ENCODE data around the gene PDE11A. TPM values are rescaled to one million over a fixed set of nuclear protein-coding genes. Genes with fewer than 3 reads are reported as not detected.

PDE11A gene
- total RNA-seq, 1 experiment from 2014 or later = 0.61 TPM

DNA sequence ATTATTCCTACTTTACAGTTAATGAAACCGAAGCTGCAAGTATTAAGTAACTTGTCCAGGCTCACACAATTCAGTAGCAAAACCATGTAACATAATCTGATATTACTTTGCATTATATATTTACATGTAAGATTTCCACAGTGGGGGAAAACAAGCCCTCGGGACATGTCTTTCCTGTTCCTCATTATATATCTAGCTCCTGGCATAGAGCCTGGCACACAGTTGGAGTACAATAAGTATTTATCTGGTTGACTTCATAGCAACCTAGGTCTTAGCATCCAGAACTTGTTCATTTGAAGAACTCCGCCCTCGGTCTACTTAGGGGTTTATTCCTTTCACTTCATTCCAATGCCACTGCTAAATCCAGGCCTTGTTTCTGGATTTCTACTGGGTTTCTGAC is 38.1 kb upstream of the PDE11A start:
- intact Hi-C loops (cut with micrococcal nuclease) = loop anchor here (5.0 kb wide), 1 partner anchor 128 kb away; no protein-coding TSS in a partner anchor
- CTCF ChIA-PET = interaction anchor here (1.0 to 1.5 kb wide), 8 partner anchors 10 to 308 kb away, joined by 3 to 5 read pairs (median 3); no protein-coding TSS in a partner anchor

More for the DNA sequence above, 38.1 kb upstream of the PDE11A start:
- no peaks in the 10 kb centered on the region for H3K9me2 ChIP-seq (ENCODE audit: insufficient read depth)
- no peak overlapping the region for H3K4me3 ChIP-seq (replicated peaks in 1 of 2; ENCODE audit: low read depth in 1 of 2, low read length in 2 of 2)
- no peaks in the 10 kb centered on the region for H3K27me3 ChIP-seq (ENCODE audit: insufficient read depth, low read length)
- no peaks in the 10 kb centered on the region for H4K20me1 ChIP-seq (ENCODE audit: insufficient read depth)
- no peaks in the 10 kb centered on the region for H3K36me3 ChIP-seq (ENCODE audit: control insufficient read depth in 1 of 2, insufficient read depth in 2 of 2, low read length in 2 of 2)
- RAD21 ChIA-PET (ENCODE audit: low non-redundant PET in 1 of 2, low total read pairs in 2 of 2, uncharacterized antibody in 2 of 2, unreplicated experiment in 2 of 2) = no interaction called here
- no peak overlapping the region for H3K9ac ChIP-seq (ENCODE audit: low read length)
- BruUV-seq (replicated peaks) = no TSS peak
- no peaks in the 10 kb centered on the region for H3K9me3 ChIP-seq (ENCODE audit: control insufficient read depth in 1 of 2, insufficient read depth in 1 of 2, low read depth in 1 of 2, low read length in 2 of 2)
- no peak for ATAC-seq
- no peak overlapping the region for H3K4me2 ChIP-seq (ENCODE audit: low read length)
- TF ChIP-seq, protein P1, sequence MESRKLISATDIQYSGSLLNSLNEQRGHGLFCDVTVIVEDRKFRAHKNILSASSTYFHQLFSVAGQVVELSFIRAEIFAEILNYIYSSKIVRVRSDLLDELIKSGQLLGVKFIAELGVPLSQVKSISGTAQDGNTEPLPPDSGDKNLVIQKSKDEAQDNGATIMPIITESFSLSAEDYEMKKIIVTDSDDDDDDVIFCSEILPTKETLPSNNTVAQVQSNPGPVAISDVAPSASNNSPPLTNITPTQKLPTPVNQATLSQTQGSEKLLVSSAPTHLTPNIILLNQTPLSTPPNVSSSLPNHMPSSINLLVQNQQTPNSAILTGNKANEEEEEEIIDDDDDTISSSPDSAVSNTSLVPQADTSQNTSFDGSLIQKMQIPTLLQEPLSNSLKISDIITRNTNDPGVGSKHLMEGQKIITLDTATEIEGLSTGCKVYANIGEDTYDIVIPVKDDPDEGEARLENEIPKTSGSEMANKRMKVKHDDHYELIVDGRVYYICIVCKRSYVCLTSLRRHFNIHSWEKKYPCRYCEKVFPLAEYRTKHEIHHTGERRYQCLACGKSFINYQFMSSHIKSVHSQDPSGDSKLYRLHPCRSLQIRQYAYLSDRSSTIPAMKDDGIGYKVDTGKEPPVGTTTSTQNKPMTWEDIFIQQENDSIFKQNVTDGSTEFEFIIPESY (IDR thresholded peaks at IDR 0.05; ENCODE audit: extremely low read depth, insufficient replicate concordance, low read length) = no peak
- TF ChIP-seq, protein P2, sequence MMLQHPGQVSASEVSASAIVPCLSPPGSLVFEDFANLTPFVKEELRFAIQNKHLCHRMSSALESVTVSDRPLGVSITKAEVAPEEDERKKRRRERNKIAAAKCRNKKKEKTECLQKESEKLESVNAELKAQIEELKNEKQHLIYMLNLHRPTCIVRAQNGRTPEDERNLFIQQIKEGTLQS (IDR thresholded peaks at IDR 0.05) = no peak
- no peak for TF ChIP-seq SP1 (IDR thresholded peaks at IDR 0.05; ENCODE audit: low read depth)
- no peak for TF ChIP-seq EZH2 (IDR thresholded peaks at IDR 0.05)
- no peak for TF ChIP-seq ZFX (IDR thresholded peaks at IDR 0.05)
- TF ChIP-seq SIN3A (IDR thresholded peaks at IDR 0.05; ENCODE audit: low read depth) = no peak
- TF ChIP-seq EZH2phosphoT487 (IDR thresholded peaks at IDR 0.05; ENCODE audit: borderline replicate concordance) = no peak
- TF ChIP-seq SRF (IDR thresholded peaks at IDR 0.05; ENCODE audit: low read depth) = no peak
- no peak for TF ChIP-seq FOSL1 (IDR thresholded peaks at IDR 0.05; ENCODE audit: low read depth)
- TF ChIP-seq TCF7L2 (IDR thresholded peaks at IDR 0.05; ENCODE audit: borderline replicate concordance, extremely low read depth, insufficient read depth, insufficient read length) = no peak
- no peak for TF ChIP-seq POLR2A (IDR thresholded peaks at IDR 0.05; ENCODE audit: borderline replicate concordance, extremely low read depth, insufficient read depth, insufficient read length)
- no peak for TF ChIP-seq ZNF274 (IDR thresholded peaks at IDR 0.05; ENCODE audit: low read depth, low read length)
- H3K4me1 ChIP-seq (ENCODE audit: control insufficient read depth in 1 of 2, insufficient read depth in 2 of 2, low read length in 2 of 2) = peaks cover 2 to 11% of the 10 kb centered on the region in 2 experiments; a peak in 1 of 4 replicates
- H3K27ac ChIP-seq (ENCODE audit: low read depth, low read length) = no peak overlapping the region
- H3K79me2 ChIP-seq (ENCODE audit: insufficient read depth, low read length) = peaks cover 7% of the 10 kb centered on the region; the same call in 1 of the 2 replicates
- H2AFZ ChIP-seq (ENCODE audit: low read depth, low read length, poor library complexity, severe bottlenecking) = no peak overlapping the region
- POLR2A ChIA-PET = no interaction called here
- DNase-seq (ENCODE audit: low read depth, low spot score) = no peak
